ENCODE measurements around the gene FITM1. TPM values are rescaled to one million over a fixed set of nuclear protein-coding genes. Genes with fewer than 3 reads are reported as not detected.

Gene FITM1
- polyA plus RNA-seq, 1 donor (not counting 4 experiments of a cell fraction or from before 2014, with no cell fraction given): not detected

DNA sequence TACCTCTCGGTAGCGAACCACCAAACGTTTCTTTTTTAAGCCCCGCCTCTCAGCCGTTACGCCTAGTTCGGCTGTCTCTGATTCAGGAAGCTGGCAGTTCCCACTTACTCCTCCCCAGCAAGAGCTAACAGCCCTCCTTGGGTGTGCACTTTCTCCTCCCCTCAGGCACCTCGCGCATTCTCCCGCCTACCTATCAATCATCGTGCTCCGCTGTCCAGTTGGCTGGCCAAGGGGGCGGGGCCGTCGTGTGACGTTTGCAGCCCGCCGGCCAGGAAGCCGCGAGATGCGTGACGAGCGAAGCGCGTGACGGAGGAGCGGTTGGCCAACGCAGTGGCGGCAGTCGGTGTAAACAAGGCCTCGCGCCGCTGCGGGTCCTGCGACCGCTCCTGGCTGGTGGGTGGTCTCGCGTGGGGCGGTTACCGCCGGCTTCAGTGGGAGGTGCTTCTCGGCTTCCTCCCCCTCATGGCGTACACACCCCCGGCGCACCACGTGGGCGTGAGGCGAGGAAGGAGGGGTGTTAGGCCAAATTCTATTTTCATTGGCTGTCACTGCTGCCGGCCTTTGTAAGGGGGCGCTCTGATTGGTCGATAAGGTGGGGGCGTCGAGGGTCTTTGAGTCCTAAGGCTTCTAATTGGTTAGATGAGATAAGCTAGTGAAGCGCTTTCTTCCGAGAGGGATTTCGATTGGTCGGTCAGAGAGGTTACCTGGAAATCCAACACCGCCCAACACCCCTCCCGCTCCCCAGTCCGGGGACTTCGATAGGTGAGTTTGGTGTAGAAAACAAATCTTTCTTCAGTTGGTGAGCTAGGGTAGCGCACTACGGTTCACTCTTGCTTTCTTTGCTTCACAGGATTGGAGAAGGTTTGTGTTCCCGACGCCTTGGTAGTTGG is 15.7 kb upstream of the FITM1 start, which contains the start of the genes DCAF11 and NRL:
DCAF11 (plus strand) TSS at position 246 of the 890 bp plus-strand sequence. CDS start 818 bp downstream, outside the sequence.
NRL (minus strand) TSS at position 418 of the 890 bp plus-strand sequence. CDS start 32,101 bp downstream, outside the sequence.
- Histone ChIP-seq H3K9ac (ENCODE audit: control insufficient read depth, extremely low read depth, insufficient read depth, low read length) (peak within 1 kb of the TSS; percentile 90), H2AFZ (ENCODE audit: control insufficient read depth, low read length) (peak within 1 kb of the TSS; percentile 87), H3K27me3 (ENCODE audit: control insufficient read depth, extremely low read depth, insufficient read depth, low read length) (no peaks in the 10 kb centered on the region), H4K20me1 (ENCODE audit: control insufficient read depth, extremely low read depth, insufficient read depth, low read length) (no peaks in the 10 kb centered on the region), H3K4me2 (ENCODE audit: control insufficient read depth, extremely low read depth, insufficient read depth, low read depth, low read length) (peak within 1 kb of the TSS; percentile 71), H3K9me3 (ENCODE audit: control insufficient read depth, low read depth, low read length) (no peaks in the 10 kb centered on the region), H3K9me1 (ENCODE audit: control insufficient read depth, extremely low read depth, insufficient read depth, low read length) (no peaks in the 10 kb centered on the region), H3K79me2 (ENCODE audit: control insufficient read depth, insufficient read depth, low read length) (no peaks in the 10 kb centered on the region), H3K36me3 (ENCODE audit: control insufficient read depth in 2 of 2, extremely low read depth in 1 of 2, insufficient read depth in 2 of 2, low read length in 2 of 2) (peaks cover 12 to 23% of the 10 kb centered on the region in 2 experiments), H3K27ac (ENCODE audit: control insufficient read depth, insufficient read depth, low read length) (peak within 1 kb of the TSS; percentile 97), H3K4me1 (ENCODE audit: control insufficient read depth, extremely low read depth, insufficient read depth, low read length) (peaks cover 15% of the 10 kb centered on the region), H3K4me3 (ENCODE audit: control insufficient read depth in 2 of 3, extremely low read depth in 1 of 3, insufficient read depth in 2 of 3, low read depth in 1 of 3, low read length in 3 of 3) (peak within 1 kb of the TSS; percentile 68 to 84 (median 74))
- FAIRE-seq (peak; percentile 77), DNase-seq (ENCODE audit: low read depth, low spot score) (peak; percentile 98)
- TF ChIP-seq EZH2 (IDR thresholded peaks at IDR 0.05; ENCODE audit: low read length): no peak
- TF ChIP-seq, protein P1, sequence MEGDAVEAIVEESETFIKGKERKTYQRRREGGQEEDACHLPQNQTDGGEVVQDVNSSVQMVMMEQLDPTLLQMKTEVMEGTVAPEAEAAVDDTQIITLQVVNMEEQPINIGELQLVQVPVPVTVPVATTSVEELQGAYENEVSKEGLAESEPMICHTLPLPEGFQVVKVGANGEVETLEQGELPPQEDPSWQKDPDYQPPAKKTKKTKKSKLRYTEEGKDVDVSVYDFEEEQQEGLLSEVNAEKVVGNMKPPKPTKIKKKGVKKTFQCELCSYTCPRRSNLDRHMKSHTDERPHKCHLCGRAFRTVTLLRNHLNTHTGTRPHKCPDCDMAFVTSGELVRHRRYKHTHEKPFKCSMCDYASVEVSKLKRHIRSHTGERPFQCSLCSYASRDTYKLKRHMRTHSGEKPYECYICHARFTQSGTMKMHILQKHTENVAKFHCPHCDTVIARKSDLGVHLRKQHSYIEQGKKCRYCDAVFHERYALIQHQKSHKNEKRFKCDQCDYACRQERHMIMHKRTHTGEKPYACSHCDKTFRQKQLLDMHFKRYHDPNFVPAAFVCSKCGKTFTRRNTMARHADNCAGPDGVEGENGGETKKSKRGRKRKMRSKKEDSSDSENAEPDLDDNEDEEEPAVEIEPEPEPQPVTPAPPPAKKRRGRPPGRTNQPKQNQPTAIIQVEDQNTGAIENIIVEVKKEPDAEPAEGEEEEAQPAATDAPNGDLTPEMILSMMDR (optimal IDR thresholded peaks at IDR 0.05 in 1 of 3, IDR thresholded peaks at IDR 0.05 in 1 of 3, conservative IDR thresholded peaks at IDR 0.05 in 1 of 3; ENCODE audit: extremely low read depth in 1 of 3, insufficient read depth in 2 of 3, low read length in 3 of 3): no peak
- dilution Hi-C loops (cut with MboI; ENCODE audit: extremely low pct_ligation_motif_present, low sequenced_read_pairs): no loop called here

DNA sequence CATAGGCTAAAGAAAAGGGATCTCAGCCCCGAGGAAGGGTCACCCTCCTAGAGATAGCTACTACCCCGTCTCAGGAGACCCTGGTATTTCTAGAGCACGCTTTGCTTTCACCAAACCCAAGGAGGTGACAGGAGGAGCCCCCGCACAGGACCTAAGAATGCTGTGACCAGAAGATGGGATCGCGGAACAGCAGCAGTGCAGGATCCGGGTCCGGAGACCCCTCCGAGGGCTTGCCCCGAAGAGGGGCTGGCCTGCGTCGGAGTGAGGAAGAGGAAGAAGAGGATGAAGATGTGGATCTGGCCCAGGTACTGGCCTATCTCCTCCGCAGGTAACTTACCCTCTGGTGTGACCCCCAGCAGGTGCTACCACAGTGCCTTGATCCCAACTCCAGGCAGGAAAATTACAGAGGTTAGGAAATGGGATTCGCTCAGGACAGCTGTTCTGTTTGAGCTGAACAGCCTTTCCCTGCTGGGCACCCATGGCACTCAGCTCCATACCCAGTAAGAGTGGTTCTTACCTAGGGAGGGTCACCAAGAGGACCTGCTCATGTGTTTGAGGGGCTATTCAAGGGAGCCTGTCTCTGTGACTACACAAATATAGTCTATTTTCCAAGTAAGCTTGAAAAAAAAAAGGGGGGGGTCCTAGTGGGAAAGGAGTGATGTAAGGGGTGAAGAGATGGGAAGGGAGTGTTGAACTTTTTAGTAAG is 14.9 kb upstream of the FITM1 start:
- peak overlapping the region; percentile 68 to 84 (median 74) for H3K4me3 ChIP-seq (ENCODE audit: control insufficient read depth in 2 of 3, extremely low read depth in 1 of 3, insufficient read depth in 2 of 3, low read depth in 1 of 3, low read length in 3 of 3)
- H3K27me3 ChIP-seq (ENCODE audit: control insufficient read depth, extremely low read depth, insufficient read depth, low read length): no peaks in the 10 kb centered on the region
- peaks cover 15% of the 10 kb centered on the region for H3K4me1 ChIP-seq (ENCODE audit: control insufficient read depth, extremely low read depth, insufficient read depth, low read length)
- no peak for FAIRE-seq
- no peaks in the 10 kb centered on the region for H3K9me1 ChIP-seq (ENCODE audit: control insufficient read depth, extremely low read depth, insufficient read depth, low read length)
- peak overlapping the region; percentile 83 for H2AFZ ChIP-seq (ENCODE audit: control insufficient read depth, low read length)
- DNase-seq (ENCODE audit: low read depth, low spot score): no peak
- no peak for TF ChIP-seq EZH2 (IDR thresholded peaks at IDR 0.05; ENCODE audit: low read length)
- TF ChIP-seq, protein P1 (optimal IDR thresholded peaks at IDR 0.05 in 1 of 3, IDR thresholded peaks at IDR 0.05 in 1 of 3, conservative IDR thresholded peaks at IDR 0.05 in 1 of 3; ENCODE audit: extremely low read depth in 1 of 3, insufficient read depth in 2 of 3, low read length in 3 of 3): no peak
- H3K9ac ChIP-seq (ENCODE audit: control insufficient read depth, extremely low read depth, insufficient read depth, low read length): peak overlapping the region; percentile 90
- no peaks in the 10 kb centered on the region for H3K79me2 ChIP-seq (ENCODE audit: control insufficient read depth, insufficient read depth, low read length)
- dilution Hi-C loops (cut with MboI; ENCODE audit: extremely low pct_ligation_motif_present, low sequenced_read_pairs): no loop called here
- peak overlapping the region; percentile 71 for H3K4me2 ChIP-seq (ENCODE audit: control insufficient read depth, extremely low read depth, insufficient read depth, low read depth, low read length)
- no peaks in the 10 kb centered on the region for H4K20me1 ChIP-seq (ENCODE audit: control insufficient read depth, extremely low read depth, insufficient read depth, low read length)
- peak overlapping the region; percentile 97 for H3K27ac ChIP-seq (ENCODE audit: control insufficient read depth, insufficient read depth, low read length)
- H3K9me3 ChIP-seq (ENCODE audit: control insufficient read depth, low read depth, low read length): no peaks in the 10 kb centered on the region
- H3K36me3 ChIP-seq (ENCODE audit: control insufficient read depth in 2 of 2, extremely low read depth in 1 of 2, insufficient read depth in 2 of 2, low read length in 2 of 2): peaks cover 15 to 27% of the 10 kb centered on the region in 2 experiments
